ENCODE results near the gene S100A12.

S100A12 gene

GRCh38 chr1:153389401-153389800, 14.0 kb upstream of the S100A12 start:
- Histone ChIP-seq H3K27me3 (replicated peaks; ENCODE audit: insufficient read depth, low read length) (0 out of 2 replicates have a peak, but pooled peaks cover 7% of the 10 kb centered on the region), H3K36me3 (replicated peaks; ENCODE audit: insufficient read depth, low read length) (no peaks in the 10 kb centered on the region), H3K27ac (ENCODE audit: low read length) (no peak overlapping the region), H3K4me1 (ENCODE audit: low read length) (no peaks in the 10 kb centered on the region), H3F3A (ENCODE audit: insufficient read depth, low read length) (no peaks in the 10 kb centered on the region), H3K9me2 (replicated peaks; ENCODE audit: insufficient read depth, low read length) (no peaks in the 10 kb centered on the region), H3K9ac (ENCODE audit: low read length) (no peak overlapping the region), H4K20me1 (ENCODE audit: insufficient read depth, low read length) (no peaks in the 10 kb centered on the region), H3K4me3 (ENCODE audit: low read length) (no peak overlapping the region), H3K79me2 (ENCODE audit: low read length) (no peaks in the 10 kb centered on the region), H3K9me3 (replicated peaks; ENCODE audit: insufficient read depth, low read length) (no peaks in the 10 kb centered on the region), H2AFZ (ENCODE audit: low read length) (no peak overlapping the region), H3K4me2 (ENCODE audit: low read depth, low read length) (no peak overlapping the region)
- TF ChIP-seq CTCF (IDR thresholded peaks at IDR 0.05; ENCODE audit: low read length) (no peak), EZH2phosphoT487 (IDR thresholded peaks at IDR 0.05; ENCODE audit: low read length) (no peak), EZH2 (optimal IDR thresholded peaks at IDR 0.05; ENCODE audit: low read depth, low read length) (no peak)
- DNase-seq = no peak

- no peaks in the 10 kb centered on the region for H3K36me3 ChIP-seq (replicated peaks; ENCODE audit: insufficient read depth, low read length)
- H3K9ac ChIP-seq (ENCODE audit: low read length) = no peak overlapping the region
- H3K27me3 ChIP-seq (replicated peaks; ENCODE audit: insufficient read depth, low read length) = 0 out of 2 replicates have a peak, but pooled peaks cover 7% of the 10 kb centered on the region
- no peak overlapping the region for H3K4me2 ChIP-seq (ENCODE audit: low read depth, low read length)
- no peak overlapping the region for H2AFZ ChIP-seq (ENCODE audit: low read length)
- TF ChIP-seq CTCF (IDR thresholded peaks at IDR 0.05; ENCODE audit: low read length) = no peak
- H3K4me1 ChIP-seq (ENCODE audit: low read length) = no peaks in the 10 kb centered on the region
- no peaks in the 10 kb centered on the region for H3K9me3 ChIP-seq (replicated peaks; ENCODE audit: insufficient read depth, low read length)
- H3K27ac ChIP-seq (ENCODE audit: low read length) = no peak overlapping the region
- no peaks in the 10 kb centered on the region for H4K20me1 ChIP-seq (ENCODE audit: insufficient read depth, low read length)
- no peak overlapping the region for H3K4me3 ChIP-seq (ENCODE audit: low read length)
- H3F3A ChIP-seq (ENCODE audit: insufficient read depth, low read length) = no peaks in the 10 kb centered on the region
- no peaks in the 10 kb centered on the region for H3K9me2 ChIP-seq (replicated peaks; ENCODE audit: insufficient read depth, low read length)
- H3K79me2 ChIP-seq (ENCODE audit: low read length) = no peaks in the 10 kb centered on the region
- no peak for DNase-seq
These were observed 12.4 kb upstream of the S100A12 start for GRCh38 chr1:153387785-153388184.

GRCh38 chr1:153387001-153387400, 11.6 kb upstream of the S100A12 start:
- Histone ChIP-seq H3K36me3 (replicated peaks; ENCODE audit: insufficient read depth, low read length) (no peaks in the 10 kb centered on the region), H3K9ac (ENCODE audit: low read length) (no peak overlapping the region), H3K79me2 (ENCODE audit: low read length) (no peaks in the 10 kb centered on the region), H4K20me1 (ENCODE audit: insufficient read depth, low read length) (no peaks in the 10 kb centered on the region), H3K4me1 (ENCODE audit: low read length) (no peaks in the 10 kb centered on the region), H3K27ac (ENCODE audit: low read length) (no peak overlapping the region), H3K27me3 (replicated peaks; ENCODE audit: insufficient read depth, low read length) (0 out of 2 replicates have a peak, but pooled peaks cover 7% of the 10 kb centered on the region), H3K9me3 (replicated peaks; ENCODE audit: insufficient read depth, low read length) (no peaks in the 10 kb centered on the region), H3K9me2 (replicated peaks; ENCODE audit: insufficient read depth, low read length) (no peaks in the 10 kb centered on the region), H3K4me2 (ENCODE audit: low read depth, low read length) (no peak overlapping the region), H3K4me3 (ENCODE audit: low read length) (no peak overlapping the region), H3F3A (ENCODE audit: insufficient read depth, low read length) (no peaks in the 10 kb centered on the region), H2AFZ (ENCODE audit: low read length) (no peak overlapping the region)
- TF ChIP-seq CTCF (IDR thresholded peaks at IDR 0.05; ENCODE audit: low read length) (no peak), EZH2phosphoT487 (IDR thresholded peaks at IDR 0.05; ENCODE audit: low read length) (no peak), EZH2 (optimal IDR thresholded peaks at IDR 0.05; ENCODE audit: low read depth, low read length) (no peak)
- no peak for DNase-seq
